ENCODE data around the gene GRB10. TPM values are rescaled to one million over a fixed set of nuclear protein-coding genes. Genes with fewer than 3 reads are reported as not detected.
"Not testable (repeated sequence)": the region's sequence is repeated elsewhere in the genome, so short reads cannot be mapped to it uniquely, and the experiment has no call there.

GRB10 gene
- total and polyA plus RNA-seq, 5 experiments from 2014 or later, result 0.47 to 2.9 (median 1.0) TPM

- H3K27me3 Mint-ChIP-seq, result peaks cover 4 to 32% (median 13%) of the 10 kb centered on the region in 5 donors
- no peaks in the 10 kb centered on the region for H3K36me3 Mint-ChIP-seq
- no peaks in the 10 kb centered on the region for H3K4me1 Mint-ChIP-seq
- peak overlapping the region in 1 of 10 donors; percentile 26 for H3K27ac Mint-ChIP-seq
- no peak overlapping the region for H3K4me3 Mint-ChIP-seq
- ATAC-seq (no peak), DNase-seq (no peak)
- no peaks in the 10 kb centered on the region for H3K9me3 Mint-ChIP-seq
- POLR2A ChIA-PET, result no interaction called here
Measured at GRCh38 chr7:50552921-50553320, 229.8 kb downstream of the GRB10 start.

GRCh38 chr7:50552139-50552538 is 230.6 kb downstream of the GRB10 start:
- H3K36me3 Mint-ChIP-seq, result no peaks in the 10 kb centered on the region
- POLR2A ChIA-PET, result no interaction called here
- H3K4me1 Mint-ChIP-seq, result no peaks in the 10 kb centered on the region

DNA sequence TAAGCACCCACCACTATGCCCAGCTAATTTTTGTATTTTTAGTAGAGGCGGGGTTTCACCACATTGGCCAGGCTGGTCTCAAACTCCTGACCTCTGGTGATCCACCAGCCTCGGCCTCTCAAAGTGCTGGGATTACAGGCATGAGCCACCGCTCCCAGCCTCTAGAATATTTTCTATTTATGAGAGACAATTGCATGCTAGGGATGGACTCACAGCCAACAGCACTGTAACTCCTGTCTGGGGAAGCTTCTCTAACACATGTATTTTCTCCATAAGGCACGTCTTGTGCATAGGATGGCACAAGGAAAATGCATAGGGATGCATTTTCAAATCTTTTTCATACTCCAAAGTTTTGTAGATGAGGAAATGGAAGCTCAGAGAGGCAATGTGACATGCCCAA is 237.1 kb downstream of the GRB10 start:
- H3K27me3 Mint-ChIP-seq, H3K9me3 Mint-ChIP-seq, H3K27ac Mint-ChIP-seq, DNase-seq, H3K4me3 Mint-ChIP-seq, H3K4me1 Mint-ChIP-seq, POLR2A ChIA-PET, H3K36me3 Mint-ChIP-seq, ATAC-seq: not testable (repeated sequence)

More at GRCh38 chr7:50552139-50552538, 230.6 kb downstream of the GRB10 start:
- Mint-ChIP-seq H3K27me3 (peaks cover 2 to 30% (median 11%) of the 10 kb centered on the region in 5 donors), H3K9me3 (no peaks in the 10 kb centered on the region), H3K27ac (no peak overlapping the region), H3K4me3 (no peak overlapping the region)
- no peak for ATAC-seq
- no peak for DNase-seq

DNA sequence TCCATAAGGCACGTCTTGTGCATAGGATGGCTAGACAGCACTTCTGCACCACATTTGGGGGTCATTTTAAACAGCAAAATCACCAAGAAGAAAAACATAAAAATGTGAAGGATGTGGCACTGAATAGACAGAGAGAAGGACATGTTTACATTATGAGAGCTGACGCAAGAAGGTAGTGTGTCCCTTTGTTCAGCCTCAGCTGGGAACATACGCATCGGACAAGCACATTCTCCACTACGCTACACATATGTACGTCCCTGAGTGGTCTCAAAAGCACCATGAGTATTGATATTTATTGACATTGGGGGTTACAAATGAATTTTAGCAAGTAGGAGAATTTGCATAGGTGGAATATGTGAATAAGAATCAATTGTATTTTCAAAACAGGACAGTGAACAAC is 237.7 kb downstream of the GRB10 start:
- ATAC-seq, result no peak
- Mint-ChIP-seq H3K27ac (no peak overlapping the region), H3K4me1 (peaks cover 0 to 2% (median 0%) of the 10 kb centered on the region in 4 donors), H3K27me3 (peaks cover 0 to 9% (median 1%) of the 10 kb centered on the region in 5 donors), H3K36me3 (no peaks in the 10 kb centered on the region), H3K9me3 (no peaks in the 10 kb centered on the region), H3K4me3 (no peak overlapping the region)
- POLR2A ChIA-PET, result no interaction called here
- no peak for DNase-seq

DNA sequence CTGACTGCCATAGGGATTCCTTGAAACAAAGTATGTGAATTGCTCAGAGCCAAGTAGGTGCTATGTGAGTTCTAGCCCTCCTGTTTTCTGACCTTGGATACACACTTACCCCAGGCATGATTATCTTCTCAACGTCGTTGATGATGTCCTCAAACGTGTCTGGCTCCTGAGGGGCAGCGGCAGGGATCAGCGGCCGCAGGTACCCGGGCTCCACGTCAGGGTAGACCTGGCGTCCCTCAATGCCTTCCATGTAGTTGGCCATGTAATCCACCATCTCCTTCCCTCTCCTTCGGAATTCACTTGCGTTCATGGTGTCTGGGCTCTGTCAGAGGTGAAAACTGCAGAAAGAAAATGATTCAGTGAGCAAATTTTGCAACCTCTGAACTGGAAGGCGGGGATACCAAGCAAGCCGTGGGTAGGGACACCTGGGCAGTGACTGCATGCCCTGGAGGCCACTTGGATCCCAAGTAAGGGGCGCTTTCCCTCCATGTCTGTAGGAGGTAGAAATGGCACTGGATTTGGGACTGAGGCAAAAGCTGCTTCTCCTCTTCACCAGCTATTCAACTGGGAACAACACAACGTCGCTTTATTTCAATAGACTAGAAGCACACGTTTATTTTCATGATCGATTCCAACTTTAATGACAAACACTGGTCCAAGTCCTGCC is 238.8 kb downstream of the GRB10 start:
- peaks cover 0 to 2% (median 0%) of the 10 kb centered on the region in 4 donors for H3K4me1 Mint-ChIP-seq
- POLR2A ChIA-PET, result no interaction called here
- H3K4me3 Mint-ChIP-seq, result no peak overlapping the region
- H3K9me3 Mint-ChIP-seq, result no peaks in the 10 kb centered on the region
- DNase-seq (no peak), ATAC-seq (no peak)
- no peaks in the 10 kb centered on the region for H3K36me3 Mint-ChIP-seq
- peaks cover 0 to 9% (median 1%) of the 10 kb centered on the region in 5 donors for H3K27me3 Mint-ChIP-seq
- H3K27ac Mint-ChIP-seq, result peak overlapping the region in 1 of 10 donors; percentile 3

DNA sequence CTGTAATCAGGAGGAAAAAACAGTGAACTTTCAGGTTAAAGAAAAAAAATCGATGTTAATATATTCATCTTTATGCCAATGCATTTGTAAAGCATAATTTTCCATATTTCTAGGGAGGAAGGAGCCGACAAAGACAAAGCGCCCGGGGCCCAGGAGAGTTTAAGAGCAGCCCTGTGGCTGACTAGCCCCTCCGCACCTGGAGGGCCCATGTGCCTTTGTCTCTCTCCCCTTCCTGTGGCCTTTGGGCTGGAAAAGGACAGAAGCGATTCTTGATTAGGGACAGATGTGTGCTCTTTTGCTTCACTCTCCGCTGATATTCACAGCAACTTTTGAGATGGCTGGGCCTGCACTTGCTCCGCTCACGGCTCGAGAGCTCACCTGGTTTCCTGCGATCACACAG is 240.6 kb downstream of the GRB10 start:
- H3K4me1 Mint-ChIP-seq, result peaks cover 0 to 2% (median 0%) of the 10 kb centered on the region in 4 donors
- DNase-seq, result no peak
- H3K27ac Mint-ChIP-seq, result no peak overlapping the region
- no peak for ATAC-seq
- no peaks in the 10 kb centered on the region for H3K36me3 Mint-ChIP-seq
- peaks cover 0 to 9% (median 0%) of the 10 kb centered on the region in 5 donors for H3K27me3 Mint-ChIP-seq
- no peaks in the 10 kb centered on the region for H3K9me3 Mint-ChIP-seq
- no peak overlapping the region for H3K4me3 Mint-ChIP-seq
- POLR2A ChIA-PET, result no interaction called here

GRCh38 chr7:50540785-50541579 is 241.7 kb downstream of the GRB10 start:
- Mint-ChIP-seq H3K4me1 (peaks cover 0 to 2% (median 0%) of the 10 kb centered on the region in 4 donors), H3K9me3 (no peaks in the 10 kb centered on the region), H3K4me3 (no peak overlapping the region), H3K36me3 (no peaks in the 10 kb centered on the region), H3K27ac (no peak overlapping the region), H3K27me3 (peaks cover 0 to 9% (median 0%) of the 10 kb centered on the region in 5 donors)
- DNase-seq (no peak), ATAC-seq (no peak)
- POLR2A ChIA-PET, result no interaction called here

Other genes starting within 250 kb of the GRB10 start
- gene DDC, start 217.5 kb downstream of the GRB10 start, total RNA-seq, result not detected
- gene DDC, start 217.5 kb downstream of the GRB10 start, polyA plus RNA-seq, result not detected

Data from naive thymus-derived CD8-positive, alpha-beta T cell (primary cell).